LNCAP (cell line): Measurements from ENCODE around the gene NR3C1.

Experiments used
- TF ChIP-seq, protein P1 (sequence below): fragments of 450-650 bp; IDR thresholded peaks from 2 replicates; pipeline ENCODE4 v1.5.1; 2017; ENCODE audit warnings: mild to moderate bottlenecking

The NR3C1 gene

DNA sequence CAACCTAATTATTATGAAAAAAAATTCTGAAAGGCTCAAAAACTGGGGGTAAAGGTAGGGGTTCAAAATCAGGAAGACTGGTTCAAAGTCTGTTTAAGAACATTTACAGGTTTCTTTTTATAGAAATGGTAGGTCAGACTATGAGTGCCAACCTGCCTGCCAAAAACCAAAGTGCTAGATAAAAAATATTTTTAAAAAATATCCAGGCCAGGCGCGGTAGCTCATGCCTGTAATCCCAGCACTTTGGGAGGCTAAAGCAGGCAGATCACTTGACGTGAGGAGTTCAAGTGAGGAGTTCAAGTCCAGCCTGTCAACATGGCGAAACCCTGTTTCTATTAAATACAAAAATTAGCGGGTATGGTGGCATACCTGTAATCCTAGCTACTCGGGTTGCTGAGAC lies 67.0 kb downstream of the NR3C1 start:
- TF ChIP-seq, protein P1, sequence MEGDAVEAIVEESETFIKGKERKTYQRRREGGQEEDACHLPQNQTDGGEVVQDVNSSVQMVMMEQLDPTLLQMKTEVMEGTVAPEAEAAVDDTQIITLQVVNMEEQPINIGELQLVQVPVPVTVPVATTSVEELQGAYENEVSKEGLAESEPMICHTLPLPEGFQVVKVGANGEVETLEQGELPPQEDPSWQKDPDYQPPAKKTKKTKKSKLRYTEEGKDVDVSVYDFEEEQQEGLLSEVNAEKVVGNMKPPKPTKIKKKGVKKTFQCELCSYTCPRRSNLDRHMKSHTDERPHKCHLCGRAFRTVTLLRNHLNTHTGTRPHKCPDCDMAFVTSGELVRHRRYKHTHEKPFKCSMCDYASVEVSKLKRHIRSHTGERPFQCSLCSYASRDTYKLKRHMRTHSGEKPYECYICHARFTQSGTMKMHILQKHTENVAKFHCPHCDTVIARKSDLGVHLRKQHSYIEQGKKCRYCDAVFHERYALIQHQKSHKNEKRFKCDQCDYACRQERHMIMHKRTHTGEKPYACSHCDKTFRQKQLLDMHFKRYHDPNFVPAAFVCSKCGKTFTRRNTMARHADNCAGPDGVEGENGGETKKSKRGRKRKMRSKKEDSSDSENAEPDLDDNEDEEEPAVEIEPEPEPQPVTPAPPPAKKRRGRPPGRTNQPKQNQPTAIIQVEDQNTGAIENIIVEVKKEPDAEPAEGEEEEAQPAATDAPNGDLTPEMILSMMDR, result no peak

DNA sequence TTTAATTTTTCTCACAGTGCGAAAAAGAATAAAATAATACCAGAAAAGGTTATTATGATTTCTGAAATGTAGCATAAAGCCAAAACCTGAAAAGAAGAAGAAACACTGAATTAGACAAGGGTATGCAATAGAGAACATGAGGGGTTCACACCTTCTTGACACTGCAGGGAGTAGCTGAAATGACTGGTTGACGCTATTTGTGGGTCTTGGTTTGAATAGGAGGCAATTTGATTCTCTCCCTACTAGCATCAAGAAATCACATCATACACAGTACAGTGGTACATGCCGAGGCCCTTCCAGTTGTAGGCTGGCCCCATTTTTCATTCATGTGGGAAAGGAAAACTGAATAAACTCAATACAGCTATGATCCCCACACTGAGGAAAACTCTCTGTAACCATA lies 68.6 kb downstream of the NR3C1 start:
- TF ChIP-seq, protein P1, result no peak

DNA sequence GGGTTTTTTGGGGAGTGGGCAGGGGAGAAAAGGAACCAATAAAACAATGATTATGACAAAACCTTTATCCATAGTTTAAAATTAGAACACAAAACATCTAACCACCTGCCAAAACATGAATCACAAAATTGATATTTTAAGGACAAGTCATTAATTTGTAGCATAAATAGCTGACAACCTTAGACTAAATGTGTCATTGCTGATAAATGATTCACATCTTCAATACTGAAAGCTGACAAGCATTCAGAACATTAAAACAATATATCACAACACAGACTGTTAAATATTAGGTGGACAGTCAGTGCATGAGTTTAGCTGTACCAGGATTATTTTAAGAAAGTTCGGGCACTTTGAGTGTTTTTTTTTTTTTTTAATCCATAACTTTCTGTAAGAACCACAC lies 71.5 kb downstream of the NR3C1 start:
- TF ChIP-seq, protein P1, result no peak

DNA sequence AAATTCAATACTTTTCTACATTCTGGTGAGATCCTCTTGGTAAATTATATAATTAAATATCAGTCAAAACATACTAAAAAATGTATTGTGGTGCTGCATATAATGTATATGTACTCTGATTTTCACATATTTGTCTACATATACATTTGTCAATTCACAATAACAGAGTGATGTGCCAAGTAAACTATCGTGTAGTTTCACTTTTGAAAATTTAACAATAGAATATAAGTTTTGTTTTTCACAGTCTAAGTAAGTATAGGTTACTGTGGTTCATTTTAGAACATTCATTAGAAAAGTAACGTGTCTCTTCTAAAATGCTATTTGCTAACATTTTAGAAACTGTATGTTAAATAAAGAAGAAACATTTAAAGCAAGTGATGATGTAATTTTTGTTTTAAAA lies 73.6 kb downstream of the NR3C1 start:
- TF ChIP-seq, protein P1, result no peak

DNA sequence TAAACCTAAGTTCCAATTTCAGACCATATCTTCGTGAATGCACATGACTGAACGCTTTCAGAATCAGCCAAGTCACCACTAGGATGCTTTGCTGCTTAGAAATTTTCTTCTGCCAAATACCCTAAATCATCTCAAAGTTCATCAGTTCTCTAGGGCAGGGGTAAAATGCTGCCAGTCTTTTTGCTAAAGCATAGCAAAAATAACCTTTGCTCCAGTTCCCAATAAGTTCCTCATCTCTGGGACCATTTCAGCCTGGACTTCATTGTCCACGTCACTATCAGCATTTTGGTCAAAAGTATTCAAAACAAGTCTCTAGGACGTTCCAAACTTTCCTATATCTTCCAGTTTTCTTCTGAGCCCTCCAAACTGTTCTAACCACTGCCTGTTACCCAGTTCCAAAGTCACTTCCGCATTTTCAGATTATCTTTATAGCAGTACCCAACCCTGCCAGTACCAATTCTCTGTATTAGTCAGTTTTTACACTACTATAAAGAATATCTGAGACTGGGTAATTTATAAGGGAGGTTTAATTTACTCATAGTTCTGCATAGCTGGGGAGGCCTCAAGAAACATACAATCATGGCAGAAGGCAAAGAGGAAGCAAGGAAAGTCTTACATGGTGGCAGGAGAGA lies 74.8 kb downstream of the NR3C1 start:
- TF ChIP-seq, protein P1, result no peak

DNA sequence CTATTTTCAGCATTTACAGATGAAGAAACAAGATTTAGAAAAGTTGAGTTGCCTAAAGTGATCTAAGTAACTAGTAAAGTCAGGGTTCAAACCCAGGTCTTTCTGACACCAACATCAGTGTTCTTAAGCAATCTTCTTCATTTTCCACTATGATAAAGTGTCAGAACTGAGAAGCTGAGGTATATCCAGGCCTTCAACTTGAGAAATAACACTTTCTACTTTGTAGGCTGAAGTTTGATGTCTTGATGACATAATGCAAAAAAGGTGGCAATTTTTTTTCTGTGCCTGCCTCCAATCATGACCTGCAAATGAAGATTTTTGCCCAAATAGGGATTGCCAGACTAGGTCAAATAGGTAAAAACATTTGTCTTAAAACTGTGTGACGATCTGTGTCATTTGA lies 81.3 kb downstream of the NR3C1 start:
- TF ChIP-seq, protein P1, result no peak

DNA sequence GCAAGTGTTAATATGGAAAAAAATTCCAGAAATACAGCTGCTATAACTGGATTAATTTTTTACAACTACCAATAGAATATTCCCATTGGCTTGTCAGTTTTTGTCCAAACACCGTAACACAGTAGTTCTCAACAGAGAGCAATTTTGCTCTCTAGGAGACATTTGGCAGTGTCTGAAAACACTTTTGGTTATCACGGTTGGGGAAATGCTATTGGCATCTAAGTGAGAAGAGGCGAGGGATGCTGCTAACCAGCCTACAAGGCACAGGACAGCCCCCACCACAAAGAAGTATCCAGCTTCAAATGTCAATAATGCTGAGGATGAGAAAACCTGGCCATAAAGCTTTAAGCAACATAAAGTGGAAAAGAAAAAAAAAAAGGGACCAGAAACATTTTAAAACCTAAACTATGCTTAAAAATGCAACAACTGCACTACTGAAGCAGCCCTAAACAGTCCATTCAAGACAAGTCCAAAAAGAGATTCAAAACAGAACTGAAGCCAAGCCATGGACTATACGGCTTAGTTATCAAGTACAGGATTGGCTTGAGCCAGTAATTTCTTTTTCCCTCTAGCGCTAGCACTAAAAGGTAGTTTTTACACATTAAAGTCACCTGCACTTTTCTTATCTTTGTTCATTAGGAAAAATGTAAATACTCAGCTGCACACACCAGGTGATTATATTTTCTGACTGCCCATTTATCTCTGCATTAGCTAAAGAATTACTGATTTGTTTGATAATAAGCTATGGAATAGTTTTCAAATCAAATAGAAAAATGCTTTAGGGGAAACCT lies 83.9 kb downstream of the NR3C1 start:
- TF ChIP-seq, protein P1, result no peak
